H1 (cell line): ENCODE measurements around the gene CCDC171. TPM values are rescaled to one million over a fixed set of nuclear protein-coding genes. Genes with fewer than 3 reads are reported as not detected.

ENCODE experiments used
- CBX8 ChIP-seq: fragments of 300-800, 300-1000 bp; sonication (generic); IDR thresholded peaks from 2 replicates; pipeline ENCODE4 v1.7.1; 2016; ENCODE audit warnings: low read depth, low read length, borderline replicate concordance
- CHD2 ChIP-seq: IDR thresholded peaks from 2 replicates; pipeline ENCODE4 v1.6.1; 2012; ENCODE audit warnings: low read length, improper control_type of control experiment
- KDM5A ChIP-seq: fragments of 200-600 bp; IDR thresholded peaks from 2 replicates; pipeline ENCODE4 v1.7.1; 2012; ENCODE audit warnings: mild to moderate bottlenecking, low read length, inconsistent platforms, mixed read lengths
- RNF2 ChIP-seq: fragments of 200-900, 300-1000 bp; sonication (generic); IDR thresholded peaks from 2 replicates; pipeline ENCODE4 v1.7.1; 2016; ENCODE audit warnings: borderline replicate concordance, low read depth, mild to moderate bottlenecking, antibody characterized with exemption, low read length; ENCODE audit not compliant: poor library complexity, severe bottlenecking; ENCODE audit errors: missing control alignments
- ZNF274 ChIP-seq: IDR thresholded peaks from 2 replicates; pipeline ENCODE4 v1.7.0; 2012; ENCODE audit warnings: low read length, borderline replicate concordance; ENCODE audit errors: extremely low read depth
- polyA plus RNA-seq, 7 experiments: library from polyadenylated mRNA; depleted of rRNA in 3 of 7; stranded (reverse) in 5 of 7; unstranded in 2 of 7; fragments of >200 nt in 5 of 7; fragments of 200-250 nt in 2 of 7; gene quantifications; 1 replicate in 5 of 7; 2 replicates in 1 of 7; 4 replicates in 1 of 7; pipeline versions ENCODE4 v1.2.1 to v1.2.3, GENCODE V29; 2011 to 2013; ENCODE audit warnings: missing spikeins in 2 of 7, mixed read lengths in 2 of 7
- total RNA-seq: library from RNA; stranded (reverse); fragmentation: NEBNext Ultra II Directional; extraction: Animal tissue kit (Norgen Biotek cat#: 25700); gene quantifications from 2 replicates; pipeline ENCODE4 v1.2.1, GENCODE V29; 2021

Gene CCDC171
- total and polyA plus RNA-seq, 2 of the 8 experiments (the other 6 are each of a cell fraction or from before 2014, with no cell fraction given): 0.83 to 2.3 TPM

DNA sequence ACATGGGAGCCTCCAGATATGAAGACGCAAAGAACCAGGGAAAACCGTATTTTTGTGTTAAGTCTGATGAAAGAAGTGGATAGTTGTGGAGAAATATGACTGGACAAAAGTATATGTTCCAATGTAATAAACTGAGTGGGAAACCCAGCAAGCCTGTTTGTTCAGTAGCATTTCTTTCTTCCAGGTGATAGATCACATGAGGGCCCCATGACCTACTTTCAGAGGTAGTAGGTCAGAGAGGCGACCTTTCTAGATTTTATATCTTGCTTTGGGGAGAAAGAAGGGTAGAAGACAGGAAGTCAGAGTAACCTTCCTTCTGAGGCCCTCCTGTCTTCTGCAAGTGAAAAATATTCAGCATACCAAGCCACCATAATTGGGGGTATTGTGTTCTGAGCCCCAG lies 31.5 kb downstream of the CCDC171 start (continued):
- TF ChIP-seq CHD2 (no peak), CBX8 (no peak), ZNF274 (no peak), RNF2 (no peak), KDM5A (no peak)
